GM23248 (cell line): ENCODE results near the gene ANGPT4. TPM values are rescaled to one million over a fixed set of nuclear protein-coding genes. Genes with fewer than 3 reads are reported as not detected.

Experiments
- DNase-seq: peaks from one replicate; pipeline ENCODE4 v3.0.0-alpha.2; 2015
- H2AFZ ChIP-seq: fragments of 200-600 bp; sonication (generic); 2 replicates; pipeline ENCODE4 v1.6.1; 2016; ENCODE audit warnings: antibody characterized with exemption
- H3F3A ChIP-seq: fragments of 200-600 bp; sonication (generic); 2 replicates; pipeline ENCODE4 v1.6.1; 2016; ENCODE audit warnings: mild to moderate bottlenecking, antibody characterized with exemption, mixed run types; ENCODE audit not compliant: insufficient read depth
- H3K27ac ChIP-seq: fragments of 200-600 bp; sonication (generic); 2 replicates; pipeline ENCODE4 v1.5.1; 2016; ENCODE audit warnings: mild to moderate bottlenecking
- H3K27me3 ChIP-seq: fragments of 200-600 bp; sonication (generic); replicated peaks from 2 replicates; pipeline ENCODE4 v1.6.1; 2016; ENCODE audit warnings: mild to moderate bottlenecking; ENCODE audit not compliant: insufficient read depth
- H3K36me3 ChIP-seq: fragments of 200-600 bp; sonication (generic); 2 replicates; pipeline ENCODE4 v1.6.1; 2016; ENCODE audit warnings: low read depth, mild to moderate bottlenecking
- H3K4me1 ChIP-seq: fragments of 200-600 bp; sonication (generic); 2 replicates; pipeline ENCODE4 v1.6.1; 2016; ENCODE audit warnings: mild to moderate bottlenecking; ENCODE audit not compliant: insufficient read depth
- H3K4me2 ChIP-seq: fragments of 200-600 bp; sonication (generic); one replicate; pipeline ENCODE4 v1.6.1; 2016; ENCODE audit warnings: mild to moderate bottlenecking; ENCODE audit not compliant: unreplicated experiment
- H3K4me3 ChIP-seq: fragments of 200-600 bp; sonication (generic); 2 replicates; pipeline ENCODE4 v1.5.1; 2016; ENCODE audit warnings: mild to moderate bottlenecking
- H3K79me2 ChIP-seq: fragments of 200-600 bp; sonication (generic); 2 replicates; pipeline ENCODE4 v1.6.1; 2016; ENCODE audit warnings: mild to moderate bottlenecking; ENCODE audit not compliant: insufficient read depth
- H3K9ac ChIP-seq: fragments of 200-600 bp; sonication (generic); 2 replicates; pipeline ENCODE4 v1.6.1; 2016; ENCODE audit warnings: mild to moderate bottlenecking
- H3K9me2 ChIP-seq: fragments of 200-600 bp; sonication (generic); 2 replicates; pipeline ENCODE4 v1.6.1; 2016; ENCODE audit warnings: mixed run types, mild to moderate bottlenecking, moderate library complexity; ENCODE audit not compliant: insufficient read depth
- H3K9me3 ChIP-seq: fragments of 200-600 bp; sonication (generic); one replicate; pipeline ENCODE4 v1.6.1; 2017; ENCODE audit warnings: low read depth
- H4K20me1 ChIP-seq: fragments of 200-600 bp; sonication (generic); 2 replicates; pipeline ENCODE4 v1.6.0; 2016; ENCODE audit not compliant: insufficient read depth
- EZH2 ChIP-seq: fragments of 200-600 bp; sonication (generic); IDR thresholded peaks from 2 replicates; pipeline ENCODE4 v1.6.1; 2018; ENCODE audit warnings: antibody characterized with exemption, mild to moderate bottlenecking; ENCODE audit not compliant: insufficient read depth, poor library complexity, severe bottlenecking
- EZH2phosphoT487 ChIP-seq: fragments of 200-600 bp; sonication (generic); IDR thresholded peaks from 2 replicates; pipeline ENCODE4 v1.6.1; 2018; ENCODE audit warnings: antibody characterized with exemption, moderate library complexity, mild to moderate bottlenecking, low read depth; ENCODE audit not compliant: insufficient read depth
- WGBS, 2 experiments: methylation state at CpG; one replicate each; pipeline ENCODE4 v1.1.6; 2015 to 2017; ENCODE audit warnings: low lambda C conversion rate in 2 of 2, low coverage in 1 of 2; ENCODE audit errors: missing lambda C conversion rate in 2 of 2; 5-methylcytosine and 5-hydroxymethylcytosine counted together
- in situ Hi-C: fragments of 300-500 bp; cut with MboI; formaldehyde crosslinking; loops from 2 replicates; pipeline ENCODE4 v1.15.0; 2020
- polyA plus RNA-seq: library from polyadenylated mRNA; unstranded; fragments of >200 nt; fragmentation: Nextera tagmentation; extraction: Ambion mirVana; gene quantifications from 2 replicates; pipeline ENCODE4 v1.2.1, GENCODE V29; 2016
- total RNA-seq: library from RNA; depleted of rRNA; stranded (reverse); fragments of >200 nt; shearing (Covaris generic); gene quantifications from 2 replicates; pipeline ENCODE4 v1.2.3, GENCODE V29; 2014

ANGPT4 gene
- total and polyA plus RNA-seq, 2 experiments from 2014 or later, result not detected

- peak overlapping the region; percentile 92 for H3K4me2 ChIP-seq
- no peaks in the 10 kb centered on the region for H3K9me2 ChIP-seq
- peaks cover 25% of the 10 kb centered on the region for H3K79me2 ChIP-seq
- peak overlapping the region; percentile 81 for H3K9ac ChIP-seq
- in situ Hi-C loops, result no loop called here
- no peak for TF ChIP-seq EZH2
- no peak for TF ChIP-seq EZH2phosphoT487
- H4K20me1 ChIP-seq, result no peaks in the 10 kb centered on the region
- H3K4me1 ChIP-seq, result peaks cover 21% of the 10 kb centered on the region
- peak overlapping the region; percentile 76 for H3K4me3 ChIP-seq
- H3F3A ChIP-seq, result peaks cover 20% of the 10 kb centered on the region
- DNase-seq, result peak; percentile 79
- no peaks in the 10 kb centered on the region for H3K36me3 ChIP-seq
- WGBS, 2 experiments, result 0 to 1% methylated on average over 4 of the region's 4 CpGs
- no peaks in the 10 kb centered on the region for H3K27me3 ChIP-seq
- peak overlapping the region; percentile 92 for H2AFZ ChIP-seq
- H3K27ac ChIP-seq, result peak overlapping the region; percentile 82
- no peaks in the 10 kb centered on the region for H3K9me3 ChIP-seq
Measured at GRCh38 chr20:833121-833449, 83.0 kb downstream of the ANGPT4 start.

GRCh38 chr20:831956-832355, 84.2 kb downstream of the ANGPT4 start:
- Histone ChIP-seq H3K4me2 (no peak overlapping the region), H3K27ac (no peak overlapping the region), H3K79me2 (peaks cover 13% of the 10 kb centered on the region), H3K9ac (no peak overlapping the region), H2AFZ (no peak overlapping the region), H3K4me1 (peaks cover 17% of the 10 kb centered on the region), H3K36me3 (no peaks in the 10 kb centered on the region), H3F3A (peaks cover 20% of the 10 kb centered on the region), H3K27me3 (no peaks in the 10 kb centered on the region), H3K9me2 (no peaks in the 10 kb centered on the region), H4K20me1 (no peaks in the 10 kb centered on the region), H3K9me3 (no peaks in the 10 kb centered on the region), H3K4me3 (no peak overlapping the region)
- no peak for TF ChIP-seq EZH2
- TF ChIP-seq EZH2phosphoT487, result no peak
- in situ Hi-C loops, result no loop called here
- DNase-seq, result no peak
- 90 to 94% methylated on average over 3 of the region's 3 CpGs for WGBS, 2 experiments

GRCh38 chr20:831251-831650, 84.9 kb downstream of the ANGPT4 start:
- H3K27me3 ChIP-seq, result no peaks in the 10 kb centered on the region
- H3K4me2 ChIP-seq, result no peak overlapping the region
- H3K4me3 ChIP-seq, result no peak overlapping the region
- 67 to 68% methylated on average over 3 of the region's 3 CpGs for WGBS, 2 experiments
- H3K9me2 ChIP-seq, result no peaks in the 10 kb centered on the region
- H3K9me3 ChIP-seq, result no peaks in the 10 kb centered on the region
- H3F3A ChIP-seq, result peaks cover 20% of the 10 kb centered on the region
- H3K36me3 ChIP-seq, result no peaks in the 10 kb centered on the region
- no peak overlapping the region for H3K27ac ChIP-seq
- no peak overlapping the region for H3K9ac ChIP-seq
- H4K20me1 ChIP-seq, result no peaks in the 10 kb centered on the region
- peaks cover 17% of the 10 kb centered on the region for H3K4me1 ChIP-seq
- H2AFZ ChIP-seq, result no peak overlapping the region
- peaks cover 9% of the 10 kb centered on the region; the same call in 1 of the 2 replicates for H3K79me2 ChIP-seq
- in situ Hi-C loops, result no loop called here
- DNase-seq, result no peak
- TF ChIP-seq EZH2phosphoT487 (no peak), EZH2 (no peak)

GRCh38 chr20:830011-830521, 86.1 kb downstream of the ANGPT4 start:
- peak overlapping the region; percentile 40 for H3K4me2 ChIP-seq

More at GRCh38 chr20:830011-830521, 86.1 kb downstream of the ANGPT4 start:
- Histone ChIP-seq H4K20me1 (no peaks in the 10 kb centered on the region), H3K36me3 (no peaks in the 10 kb centered on the region), H3K9me2 (no peaks in the 10 kb centered on the region), H3K79me2 (no peaks in the 10 kb centered on the region), H2AFZ (peak overlapping the region; percentile 4; the same call in 1 of the 2 replicates), H3K4me3 (0 out of 2 replicates have a peak overlapping the region, but pooled peaks have one; percentile 17), H3K27ac (peak overlapping the region; percentile 95), H3K27me3 (no peaks in the 10 kb centered on the region), H3K9me3 (no peaks in the 10 kb centered on the region), H3K4me1 (peaks cover 17% of the 10 kb centered on the region), H3K9ac (peak overlapping the region; percentile 76), H3F3A (peaks cover 20% of the 10 kb centered on the region)
- WGBS, 2 experiments, result 12 to 15% methylated on average over 7 to 8 of the region's 8 CpGs
- TF ChIP-seq EZH2phosphoT487 (no peak), EZH2 (no peak)
- in situ Hi-C loops, result no loop called here
- DNase-seq, result peak; percentile 86
